Glomerular visceral epithelial cell (primary cell): ENCODE data around the gene SMIM45.
"Not testable (repeated sequence)": the region's sequence is repeated elsewhere in the genome, so short reads cannot be mapped to it uniquely, and the experiment has no call there.

ENCODE experiments used
- DNase-seq: peaks from one replicate; pipeline ENCODE4 v3.0.0-alpha.2; 2016; ENCODE audit errors: extremely low spot score

Gene SMIM45

GRCh38 chr22:41935015-41935351 is 17.0 kb upstream of the SMIM45 start:
- DNase-seq = no peak

GRCh38 chr22:41935509-41935908 is 16.4 kb upstream of the SMIM45 start:
- no peak for DNase-seq

- no peak for DNase-seq
Observed at GRCh38 chr22:41936894-41937169, 15.1 kb upstream of the SMIM45 start.

- no peak for DNase-seq
Observed at GRCh38 chr22:41939981-41940831, 11.7 kb upstream of the SMIM45 start.

- DNase-seq = peak; percentile 77
Observed at GRCh38 chr22:41940832-41941765, 10.9 kb upstream of the SMIM45 start.

GRCh38 chr22:41943661-41944209 is 8.2 kb upstream of the SMIM45 start:
- DNase-seq = no peak

- DNase-seq = peak; percentile 91
Observed at GRCh38 chr22:41946629-41947423, 5.1 kb upstream of the SMIM45 start, which contains the start of gene CENPM. Gene CENPM, minus strand, starts transcription at chr22:41947152. Its CDS starts 76 bp downstream, at chr22:41947076.

GRCh38 chr22:41947424-41948080 is 4.4 kb upstream of the SMIM45 start:
- no peak for DNase-seq

GRCh38 chr22:41948142-41948541 is 3.8 kb upstream of the SMIM45 start:
- no peak for DNase-seq

GRCh38 chr22:41948928-41949296 is 3.0 kb upstream of the SMIM45 start:
- not testable (repeated sequence) for DNase-seq

GRCh38 chr22:41949297-41949965 is 2.5 kb upstream of the SMIM45 start:
- no peak for DNase-seq

GRCh38 chr22:41952713-41953112 is 763 bp downstream of the SMIM45 start:
- DNase-seq = no peak

- DNase-seq = no peak
Observed at GRCh38 chr22:41957941-41958556, 6.1 kb downstream of the SMIM45 start.

- DNase-seq = no peak
Observed at GRCh38 chr22:41963453-41964111, 11.6 kb downstream of the SMIM45 start.

- DNase-seq = no peak
Observed at GRCh38 chr22:41964112-41964491, 12.2 kb downstream of the SMIM45 start.

GRCh38 chr22:41966225-41966606 is 14.3 kb downstream of the SMIM45 start:
- DNase-seq = no peak

GRCh38 chr22:41966607-41967240 is 14.8 kb downstream of the SMIM45 start:
- DNase-seq = peak; percentile 71

- no peak for DNase-seq
Observed at GRCh38 chr22:41968601-41969000, 16.7 kb downstream of the SMIM45 start.

GRCh38 chr22:41969110-41969646 is 17.2 kb downstream of the SMIM45 start, which contains the start of gene SEPTIN3:
Gene SEPTIN3, plus strand, starts transcription at chr22:41969443. Its CDS starts 2,050 bp downstream, at chr22:41971493.
- DNase-seq = no peak
